Left renal cortex interstitium (tissue), 4 donors: Measurements from ENCODE around the gene SPPL3. TPM values are rescaled to one million over a fixed set of nuclear protein-coding genes. Genes with fewer than 3 reads are reported as not detected.

ENCODE experiments used
- DNase-seq, 4 donors: peaks; one replicate each; pipeline ENCODE4 v3.0.0-alpha.2; 2013; ENCODE audit warnings: low read depth in 4 of 4, low spot score in 2 of 4, missing footprints in 1 of 4
- polyA plus RNA-seq, 4 donors: library from polyadenylated mRNA; unstranded; fragments of 120-200 nt; gene quantifications; one replicate each; pipeline ENCODE4 v1.2.1, GENCODE V29; 2013; ENCODE audit not compliant: insufficient read length in 4 of 4

SPPL3 gene
- polyA plus RNA-seq, 4 donors = 74.2 to 86.5 (median 79.6) TPM

DNA sequence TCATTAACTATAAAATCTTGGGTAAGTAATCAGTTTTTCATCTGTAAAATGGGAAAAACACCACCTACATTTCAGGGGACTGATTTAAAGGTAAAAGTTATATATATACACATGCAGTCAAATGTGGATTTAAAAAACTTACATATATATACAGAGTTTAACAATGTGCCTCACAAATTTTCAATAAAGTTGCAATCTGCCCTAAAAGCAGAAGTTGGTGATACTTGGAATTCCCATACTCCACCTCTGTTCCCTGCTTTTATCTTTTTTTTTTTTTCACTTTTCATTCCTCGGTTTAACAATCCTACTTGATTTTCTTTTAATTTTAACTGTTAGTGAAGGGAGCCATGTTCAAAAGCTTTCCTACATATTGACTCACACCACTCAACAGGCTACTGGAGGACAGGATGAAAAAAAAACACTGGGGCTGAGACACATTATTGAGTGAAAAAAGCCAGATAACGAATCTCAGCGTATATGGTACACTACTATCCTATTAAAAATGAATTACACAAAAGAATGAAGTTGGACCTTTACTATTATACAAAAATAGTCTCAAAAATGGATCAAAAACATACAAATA lies 24.3 kb downstream of the SPPL3 start:
- no peak for DNase-seq

DNA sequence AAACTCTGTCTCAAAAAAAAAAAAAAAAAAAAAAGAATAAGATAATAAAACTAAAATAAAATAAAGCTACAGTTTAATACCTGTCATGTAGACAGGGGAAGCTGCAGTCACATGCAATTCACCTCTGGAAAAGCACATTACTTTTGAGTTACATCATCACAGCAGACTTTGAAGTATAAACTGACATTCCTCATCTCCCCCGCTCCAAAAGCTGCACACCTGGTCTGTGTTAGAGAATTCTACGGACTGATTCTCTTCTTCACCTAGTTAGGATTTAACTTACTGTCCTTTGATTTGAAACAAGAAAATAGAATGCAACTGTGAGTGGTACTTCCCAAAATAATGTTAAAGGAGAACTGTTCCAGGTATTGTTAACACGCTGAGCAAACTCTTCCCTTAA lies 25.1 kb downstream of the SPPL3 start:
- no peak for DNase-seq

DNA sequence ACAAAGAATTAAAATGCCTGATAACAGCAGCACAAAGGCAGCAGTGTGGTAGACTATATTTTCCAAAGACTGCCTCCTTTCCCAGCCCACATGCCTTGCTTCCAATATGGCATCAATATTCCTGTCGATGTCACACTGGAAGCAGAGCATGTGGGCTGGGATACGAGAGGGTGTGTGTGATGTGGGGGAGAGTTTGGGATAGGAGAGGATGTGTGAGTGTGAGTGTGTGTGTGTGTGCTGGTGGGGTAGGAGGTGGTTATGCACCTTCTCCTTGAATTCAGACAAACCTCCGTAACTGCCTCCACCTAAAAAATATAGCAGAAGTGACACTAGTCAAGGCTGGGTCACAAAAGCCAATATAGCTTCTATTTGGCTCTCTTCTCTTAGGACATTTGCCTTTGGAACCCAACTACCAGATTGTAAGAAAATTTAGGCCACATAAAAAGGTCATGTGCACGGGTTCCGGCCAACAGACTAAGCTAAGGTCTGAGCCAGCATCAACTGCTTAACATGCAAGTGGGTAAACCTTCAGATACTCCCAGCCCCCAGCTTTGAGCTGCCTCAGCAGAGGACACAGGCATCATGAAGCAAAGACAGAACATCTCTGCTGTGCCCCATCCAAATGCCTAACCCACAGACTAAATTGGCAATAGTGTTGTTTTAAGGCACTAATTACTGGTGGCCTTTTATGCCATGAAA lies 29.5 kb downstream of the SPPL3 start:
- no peak for DNase-seq

DNA sequence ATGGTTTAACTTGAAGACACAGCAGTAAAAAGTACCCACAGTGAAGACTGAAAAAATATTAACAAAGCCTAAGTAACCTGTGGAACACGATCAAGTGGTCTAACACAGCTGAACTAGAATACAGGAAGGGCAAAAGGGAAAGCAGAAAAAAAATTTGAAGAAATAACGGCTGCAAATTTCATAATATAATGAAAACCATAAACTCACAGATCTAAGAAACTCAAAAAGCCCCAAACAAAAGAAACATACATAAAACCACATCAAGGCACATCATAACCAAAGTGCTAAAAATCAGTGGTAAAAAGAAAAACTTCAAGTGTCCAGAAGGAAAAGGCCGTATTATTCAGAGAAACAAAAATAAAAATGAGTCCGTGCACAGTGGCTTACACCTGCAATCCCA lies 30.9 kb downstream of the SPPL3 start:
- no peak for DNase-seq

DNA sequence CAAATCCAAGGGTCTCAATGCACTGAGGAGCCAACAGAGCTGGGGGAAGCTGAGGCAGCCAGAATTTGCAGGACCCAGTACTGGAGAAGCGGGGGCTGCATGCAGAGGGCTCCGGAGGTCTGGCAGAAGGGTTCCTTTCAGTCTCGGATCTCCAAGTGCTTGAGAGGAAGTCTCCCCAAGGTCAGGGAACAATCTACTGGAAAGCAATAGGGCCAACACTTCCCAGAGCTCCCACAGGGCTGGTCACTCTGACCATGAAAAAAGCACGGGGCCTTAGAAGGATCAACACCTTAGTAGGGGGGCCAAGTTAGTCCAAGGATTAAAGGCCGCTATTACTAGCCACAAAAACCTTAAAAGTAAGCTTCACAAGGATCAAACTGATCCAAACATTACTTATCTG lies 31.7 kb downstream of the SPPL3 start:
- DNase-seq = no peak

DNA sequence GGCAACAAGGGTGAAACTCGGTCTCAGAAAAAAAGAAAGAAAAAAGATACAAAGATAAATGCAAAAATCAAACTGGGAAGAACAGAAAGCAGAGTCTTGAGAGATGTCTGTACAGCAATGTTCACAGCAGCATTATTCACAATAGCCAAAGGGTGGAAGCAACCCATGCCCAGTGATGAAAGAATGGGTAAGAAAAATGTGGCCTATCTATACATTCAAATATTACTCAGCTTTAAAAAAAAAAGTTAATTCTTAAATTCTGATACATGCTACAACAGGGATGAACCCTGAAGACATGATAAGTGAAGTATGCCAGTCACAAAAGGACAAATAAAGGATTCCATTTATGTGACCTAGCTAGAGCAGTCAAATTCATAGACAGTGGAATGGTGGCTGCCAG lies 33.7 kb downstream of the SPPL3 start:
- no peak for DNase-seq

DNA sequence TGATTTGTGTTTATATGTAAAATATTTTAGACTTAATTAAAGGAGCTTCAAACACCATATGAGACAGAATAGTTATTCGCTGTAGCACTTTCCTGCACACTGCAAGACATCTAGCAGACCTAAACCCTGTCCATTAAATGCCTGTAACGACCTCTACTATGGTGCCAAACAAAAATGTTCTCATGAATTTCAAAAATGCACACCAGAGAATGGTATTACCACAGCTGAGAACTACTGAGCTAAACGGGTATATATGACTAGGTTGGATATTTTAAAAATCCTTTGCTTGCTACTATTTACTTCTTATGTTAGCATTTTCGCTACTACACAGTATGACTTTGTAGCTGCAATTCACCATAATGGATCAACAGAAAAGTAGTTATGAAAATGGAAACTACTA lies 34.8 kb downstream of the SPPL3 start:
- no peak for DNase-seq

DNA sequence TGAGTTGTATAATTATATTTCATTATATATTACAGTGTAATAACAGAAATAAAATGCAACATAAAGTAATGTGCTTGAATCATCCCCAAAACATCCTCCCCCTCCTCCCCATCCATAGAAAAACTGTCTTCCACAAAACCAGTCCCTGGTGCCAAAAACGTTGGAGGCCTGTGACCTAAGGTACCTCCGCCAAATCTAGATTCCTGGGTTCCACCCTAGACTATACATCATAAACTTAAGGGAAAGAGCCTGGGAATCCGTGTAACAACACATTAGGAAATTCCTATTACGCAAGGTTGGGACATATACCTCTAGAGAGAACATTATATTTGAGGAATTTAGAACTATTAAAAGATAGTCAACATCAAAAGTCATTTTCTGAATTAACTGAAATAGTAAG lies 38.0 kb downstream of the SPPL3 start:
- DNase-seq = no peak

DNA sequence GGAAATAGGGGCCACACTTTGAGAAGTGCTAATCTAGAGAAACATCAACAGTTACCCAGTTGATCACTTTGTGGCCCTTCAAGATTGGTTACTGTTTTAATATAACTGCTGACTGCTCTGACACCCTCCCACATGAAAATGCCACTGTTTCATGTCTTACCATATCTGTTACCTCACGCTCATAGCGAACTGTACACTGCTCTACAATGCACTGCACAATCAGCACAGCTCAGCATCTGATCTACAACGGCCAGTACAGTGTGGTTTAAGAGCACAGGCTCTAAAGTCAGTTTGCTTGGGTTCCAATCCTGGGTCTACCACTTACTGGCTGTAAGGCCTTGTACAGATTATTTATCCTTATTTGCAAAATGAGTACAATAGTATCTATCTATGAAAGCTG lies 39.1 kb downstream of the SPPL3 start:
- no peak for DNase-seq

DNA sequence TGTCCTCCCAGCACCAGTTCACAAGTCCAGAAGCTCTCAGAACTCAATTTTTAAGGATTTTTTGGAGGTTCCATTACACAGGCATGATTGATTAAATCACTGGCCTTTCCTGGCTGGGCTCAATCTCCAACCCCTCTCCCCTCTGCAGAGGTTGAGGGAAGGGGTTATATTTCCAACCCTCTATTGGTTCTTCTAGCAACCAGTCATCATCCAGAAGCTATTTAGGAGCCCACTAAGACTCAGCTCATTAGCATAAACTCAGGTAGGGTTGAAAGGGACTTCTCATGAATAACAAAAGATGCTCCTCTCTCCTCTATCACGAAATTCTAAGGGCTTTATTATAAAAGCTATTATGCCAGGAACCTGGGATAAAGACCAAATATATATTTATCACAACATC lies 41.5 kb downstream of the SPPL3 start:
- no peak for DNase-seq

DNA sequence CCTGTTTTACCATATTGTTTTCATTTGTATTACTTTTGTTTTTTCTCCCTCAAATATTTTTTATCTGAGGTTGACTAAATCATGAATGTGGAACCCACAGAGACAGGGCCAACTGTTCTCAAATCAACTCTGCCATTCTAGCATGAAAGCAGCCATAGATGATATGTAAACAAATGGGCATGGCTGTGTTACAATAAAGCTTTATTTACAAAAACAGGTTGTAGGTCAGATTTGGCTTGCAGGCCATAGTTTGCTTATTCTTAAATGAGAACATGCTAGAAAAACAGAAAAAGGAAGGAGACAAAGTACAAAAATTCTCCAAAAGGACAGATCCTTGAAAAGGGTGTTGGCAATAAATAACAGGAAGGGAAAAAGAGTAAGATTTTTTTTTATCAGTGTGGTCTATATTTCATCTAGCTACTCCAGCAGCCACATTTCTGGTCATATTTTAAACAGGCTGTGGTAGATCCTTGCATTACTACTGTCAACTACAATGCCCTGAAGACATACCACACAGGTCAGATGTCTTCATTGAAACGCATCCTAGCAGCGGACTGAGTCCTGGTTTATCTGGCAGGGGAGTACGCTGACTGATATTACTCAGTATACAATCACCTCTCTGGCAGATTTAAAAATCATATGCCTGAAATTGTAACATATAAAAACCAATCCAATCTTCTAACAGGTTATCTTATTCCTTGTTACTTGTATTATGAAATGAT lies 42.9 kb downstream of the SPPL3 start:
- no peak for DNase-seq

DNA sequence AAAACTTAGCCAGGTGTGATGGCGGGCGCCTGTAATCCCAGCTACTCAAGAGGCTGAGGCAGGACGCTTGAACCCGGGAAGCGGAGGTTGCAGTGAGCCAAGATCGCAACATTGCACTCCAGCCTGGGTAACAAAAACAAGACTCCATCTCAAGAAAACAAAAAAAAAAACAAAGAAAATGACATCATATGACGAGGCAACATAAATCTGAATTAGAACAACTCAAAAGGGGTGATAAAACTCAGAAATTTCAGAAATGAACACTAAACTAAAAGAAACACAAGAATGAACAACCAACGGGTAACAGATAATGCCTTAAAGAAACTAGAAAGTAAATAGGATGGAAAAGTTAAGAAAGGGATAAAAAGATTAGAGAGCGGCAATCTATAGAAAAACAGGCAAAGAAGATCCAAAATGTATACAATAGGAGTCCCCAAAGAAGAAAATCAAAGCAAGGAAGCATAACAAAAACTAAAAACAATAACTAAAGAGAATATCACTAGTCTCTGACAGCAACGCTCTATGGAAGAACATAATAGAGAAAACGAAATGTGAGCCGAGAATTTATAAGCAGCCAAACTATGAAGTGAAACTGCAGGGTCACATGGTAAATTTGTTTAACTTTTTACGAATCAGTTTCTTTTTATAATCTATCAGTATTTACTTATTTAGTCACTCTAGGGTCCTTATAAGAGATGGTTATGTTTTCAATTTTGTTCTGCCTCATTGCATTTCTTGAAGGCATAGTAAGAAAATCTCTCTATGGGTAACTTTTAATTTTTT lies 45.7 kb downstream of the SPPL3 start:
- DNase-seq = no peak

DNA sequence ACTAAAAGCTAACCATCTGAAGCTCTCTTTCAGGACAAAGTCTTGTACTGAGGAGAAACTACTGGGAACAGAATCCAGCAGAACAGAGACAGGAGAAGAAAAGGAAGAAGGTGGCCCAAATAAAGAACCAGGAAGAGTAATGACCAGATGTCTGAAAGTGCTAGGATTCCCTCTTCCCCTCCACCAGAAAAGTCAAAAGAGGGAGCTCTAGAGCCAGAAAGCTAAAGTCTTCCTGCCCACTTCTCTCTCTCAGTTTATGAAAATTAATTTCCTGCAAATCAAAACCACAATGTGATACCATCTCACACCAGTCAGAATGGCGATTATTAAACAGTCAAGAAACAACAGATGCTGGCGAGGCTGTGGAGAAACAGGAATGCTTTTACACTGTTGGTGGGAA lies 47.2 kb downstream of the SPPL3 start:
- no peak for DNase-seq

DNA sequence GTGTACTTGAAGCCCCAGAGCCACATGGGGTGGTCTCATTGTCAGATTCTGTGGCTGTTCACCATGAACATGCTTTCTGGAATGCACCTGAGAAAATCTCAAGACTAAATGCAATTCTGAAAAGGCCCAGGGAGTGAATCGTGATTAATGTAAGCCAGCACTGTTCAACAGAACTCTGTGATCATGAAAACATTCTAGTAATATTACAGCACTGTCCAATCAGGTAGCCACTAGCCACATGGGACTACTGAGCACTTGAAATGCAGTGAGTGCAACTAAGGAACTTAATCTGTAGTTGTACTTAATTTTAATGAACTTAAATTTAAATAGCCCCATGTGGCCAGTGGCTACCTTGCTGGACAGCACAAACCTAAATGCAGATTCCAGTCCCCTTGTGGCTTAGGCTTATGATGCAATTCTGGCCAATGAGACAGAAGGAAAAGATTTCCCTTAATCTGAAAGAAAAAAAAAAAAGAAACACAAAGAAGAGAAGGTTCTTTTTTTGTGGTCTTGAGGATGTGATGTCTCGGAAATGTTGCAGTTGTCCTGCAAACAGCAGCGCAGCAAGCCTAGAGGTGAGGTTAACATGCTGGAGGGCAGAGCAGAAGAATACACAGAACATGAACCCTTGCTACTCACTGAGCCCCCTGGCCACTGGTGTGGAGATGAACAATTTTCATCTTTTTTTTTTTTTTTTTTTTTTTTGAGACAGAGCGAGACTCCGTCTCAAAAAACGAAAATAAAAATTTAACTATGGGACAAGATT lies 48.2 kb downstream of the SPPL3 start:
- DNase-seq = no peak

DNA sequence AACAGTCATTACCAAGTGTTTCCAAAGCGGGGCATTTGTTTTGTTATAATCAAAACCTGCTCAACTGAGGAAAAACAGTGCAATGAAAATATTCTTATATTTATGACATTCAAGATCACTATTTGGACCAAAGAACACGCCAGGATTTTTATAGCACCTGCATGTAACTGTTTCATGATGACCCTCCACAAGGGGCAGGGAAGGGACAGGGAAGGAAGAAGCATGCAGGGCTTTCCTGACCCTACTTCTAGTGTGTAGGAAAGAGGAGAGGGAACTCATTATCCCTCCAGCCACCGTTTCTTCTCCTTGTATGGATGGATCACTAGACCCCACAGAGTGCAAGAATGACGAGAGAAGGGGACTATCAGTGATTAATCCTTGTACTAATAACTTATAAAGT lies 49.4 kb downstream of the SPPL3 start:
- DNase-seq = no peak

DNA sequence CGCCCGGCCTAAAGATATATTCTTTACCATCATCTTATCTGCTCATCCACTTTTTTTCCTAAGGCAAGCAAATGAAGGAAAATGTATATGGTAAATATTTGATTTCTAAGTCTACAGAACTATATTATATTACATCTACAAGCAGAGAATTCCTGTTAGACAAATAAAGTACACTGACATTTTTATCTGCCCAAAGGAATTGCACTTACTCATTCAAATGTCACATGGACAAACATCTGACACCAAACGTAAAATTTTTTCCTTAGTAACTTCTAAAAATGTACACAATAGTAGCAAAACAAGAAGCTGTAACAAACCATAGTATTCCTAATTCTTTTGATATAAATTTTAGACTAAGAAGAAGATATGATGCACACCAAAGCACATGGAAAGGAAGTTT lies 51.0 kb downstream of the SPPL3 start:
- no peak for DNase-seq

DNA sequence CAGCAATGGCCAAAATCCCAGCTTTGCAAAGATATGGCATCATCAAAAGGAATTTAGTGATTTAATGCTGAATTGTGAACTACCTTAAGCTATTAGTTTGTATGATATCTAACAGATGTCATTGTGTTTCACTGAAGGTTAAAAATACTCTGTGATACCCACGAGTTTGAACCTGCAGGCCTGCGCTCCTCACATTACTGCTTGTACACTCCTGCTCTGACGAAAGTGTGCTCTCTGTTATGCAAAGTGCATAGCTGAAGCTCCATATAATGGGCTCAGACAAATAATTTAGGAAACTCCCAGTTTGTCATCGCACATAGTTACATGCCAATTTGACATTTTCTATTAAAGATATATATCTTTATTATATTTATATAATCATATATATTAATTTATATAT lies 52.2 kb downstream of the SPPL3 start:
- DNase-seq = no peak

DNA sequence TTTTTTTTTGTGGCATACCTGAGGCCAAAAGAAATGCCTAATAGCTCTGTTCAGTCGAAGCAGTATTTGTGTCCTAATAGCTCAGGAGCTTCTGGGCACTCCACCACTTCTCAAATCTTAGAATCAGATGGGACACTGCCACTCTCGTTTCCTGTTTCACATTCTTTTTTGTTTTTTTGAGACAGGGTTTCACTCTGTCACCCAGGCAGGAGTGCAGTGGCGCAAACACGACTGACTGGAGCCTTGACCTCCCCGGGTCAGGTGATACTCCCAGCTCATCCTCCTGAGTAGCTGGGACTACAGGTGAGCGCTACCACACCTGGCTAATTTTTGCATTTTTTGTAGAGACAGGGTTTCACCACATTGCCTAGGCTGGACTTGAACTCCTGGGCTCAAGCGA lies 52.7 kb downstream of the SPPL3 start:
- DNase-seq = no peak

DNA sequence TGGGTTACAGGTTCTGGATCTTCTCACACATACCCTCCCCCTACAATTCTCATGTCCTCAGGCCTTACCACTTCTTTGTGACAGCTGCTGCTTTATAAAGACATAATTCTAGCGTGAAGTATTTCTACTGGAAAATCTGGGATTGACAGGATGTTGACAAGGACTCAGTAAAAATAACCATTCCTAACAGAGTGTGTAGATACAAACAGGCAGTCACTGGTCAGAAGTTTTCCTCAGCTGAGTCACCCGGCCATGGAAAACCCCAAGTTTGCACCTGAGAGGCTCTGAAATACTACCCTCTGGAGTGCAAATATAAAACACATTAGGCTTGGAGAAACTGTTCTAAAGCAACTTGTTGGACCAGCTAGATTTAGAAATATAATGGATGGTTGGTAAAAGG lies 54.4 kb downstream of the SPPL3 start:
- no peak for DNase-seq

DNA sequence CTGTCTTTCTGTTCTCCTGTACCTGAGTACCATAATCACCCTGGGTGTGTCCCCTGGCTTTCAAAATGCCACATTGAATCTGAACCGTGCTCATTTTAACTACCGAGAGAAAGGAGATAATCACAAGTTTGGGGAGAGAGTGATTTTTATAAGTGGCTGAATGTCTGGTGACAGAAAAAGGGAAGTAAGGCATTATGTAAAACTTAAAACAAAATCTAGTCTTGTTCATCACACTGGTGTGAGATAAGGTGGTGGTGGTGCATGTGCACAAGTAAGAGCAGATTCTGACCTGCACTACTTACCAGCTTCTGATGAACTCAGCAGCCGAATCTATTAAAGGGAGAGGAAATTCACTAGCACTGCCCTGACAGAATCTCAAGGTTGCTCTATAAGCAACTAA lies 56.3 kb downstream of the SPPL3 start:
- no peak for DNase-seq

DNA sequence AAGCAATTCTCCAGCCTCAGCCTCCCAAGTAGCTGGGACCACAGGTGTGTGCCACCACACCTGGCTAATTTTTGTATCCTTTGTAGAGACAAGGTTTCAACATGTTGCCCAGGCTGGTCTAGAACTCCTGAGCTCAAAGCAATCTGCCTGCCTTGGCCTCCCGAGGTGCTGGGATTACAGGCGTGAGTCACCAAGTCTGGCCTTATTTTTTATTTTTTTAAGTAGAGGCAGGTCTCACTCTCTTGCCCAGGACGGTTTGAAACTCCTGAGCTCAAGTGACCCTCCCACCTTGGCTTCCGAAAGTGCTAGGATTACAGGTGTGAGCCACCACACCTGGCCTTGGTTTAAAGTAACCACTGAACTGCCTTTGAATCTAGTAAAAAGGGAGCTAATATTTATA lies 56.8 kb downstream of the SPPL3 start:
- no peak for DNase-seq
